ENCODE results near the gene ZNF320.
A peak's percentile ranks its signal among the peaks of the same experiment; 100 is the strongest.
"Not testable (repeated sequence)": the region's sequence is repeated elsewhere in the genome, so short reads cannot be mapped to it uniquely, and the experiment has no call there.

The ZNF320 gene

GRCh38 chr19:52917531-52917930, 20.1 kb upstream of the ZNF320 start:
- no peak for DNase-seq

- no peak for DNase-seq
Observed at GRCh38 chr19:52910648-52911047, 13.2 kb upstream of the ZNF320 start.

GRCh38 chr19:52904052-52904780, 6.8 kb upstream of the ZNF320 start:
- not testable (repeated sequence) for DNase-seq

- no peak for DNase-seq
Observed at GRCh38 chr19:52901842-52902241, 4.4 kb upstream of the ZNF320 start.

- DNase-seq = not testable (repeated sequence)
Observed at GRCh38 chr19:52898596-52898995, 1.2 kb upstream of the ZNF320 start.

- DNase-seq = no peak
Observed at GRCh38 chr19:52898101-52898500, 666 bp upstream of the ZNF320 start.

- no peak for DNase-seq
Observed at GRCh38 chr19:52896431-52897137, 851 bp downstream of the ZNF320 start.

- no peak for DNase-seq
Observed at GRCh38 chr19:52891336-52891735, 6.1 kb downstream of the ZNF320 start.

- DNase-seq = no peak
Observed at GRCh38 chr19:52889931-52890330, 7.5 kb downstream of the ZNF320 start.

- DNase-seq = no peak
Observed at GRCh38 chr19:52889076-52889475, 8.4 kb downstream of the ZNF320 start.

GRCh38 chr19:52880895-52881389, 16.5 kb downstream of the ZNF320 start:
- no peak for DNase-seq

- DNase-seq = not testable (repeated sequence)
Observed at GRCh38 chr19:52872996-52873395, 24.4 kb downstream of the ZNF320 start.

- DNase-seq = no peak
Observed at GRCh38 chr19:52871466-52871865, 26.0 kb downstream of the ZNF320 start.

- DNase-seq = not testable (repeated sequence)
Observed at GRCh38 chr19:52868031-52868430, 29.4 kb downstream of the ZNF320 start.

- DNase-seq = peak; percentile 64
Observed at GRCh38 chr19:52857378-52858191, 39.9 kb downstream of the ZNF320 start, which contains the start of gene ZNF468. ZNF468 (minus strand) TSS chr19:52857619; CDS start chr19:52854272, 3,347 bp downstream.

GRCh38 chr19:52856540-52857377, 40.7 kb downstream of the ZNF320 start:
- DNase-seq = peak; percentile 25

All from NCI-H1105 (cell line).